Activated CD4-positive, alpha-beta T cell treated with anti-CD3 and anti-CD28 coated beads, Interleukin-2, amount 50 U/mL, for 24 hours (primary cell): ENCODE measurements around the gene EPN2.

Experiments
- DNase-seq, 2 donors: peaks; one replicate each; pipeline ENCODE4 v3.0.0-alpha.2; 2020; ENCODE audit warnings: low read depth in 1 of 2, low spot score in 1 of 2

The EPN2 gene

GRCh38 chr17:19309701-19310100 is 72.5 kb downstream of the EPN2 start:
- no peak for DNase-seq

DNA sequence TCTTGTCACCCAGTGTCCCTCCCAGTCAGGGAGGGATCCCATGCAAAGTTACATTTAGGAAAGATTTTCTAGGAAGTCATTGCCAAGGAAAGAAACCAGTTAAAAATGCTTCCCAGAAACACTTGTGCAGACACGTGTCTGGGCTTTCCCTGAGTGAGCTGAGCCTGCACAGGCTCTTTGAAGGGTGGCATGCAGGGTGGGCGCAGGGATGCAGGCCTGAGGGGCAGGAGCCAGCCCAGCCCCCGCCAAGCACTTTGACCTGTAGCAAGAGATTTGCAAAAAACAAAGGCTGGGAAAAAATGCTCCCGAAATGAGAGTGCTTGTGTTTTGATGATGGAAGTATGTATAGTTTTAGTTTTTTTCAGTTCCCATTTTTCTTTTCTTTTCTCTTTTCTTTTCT is 73.0 kb downstream of the EPN2 start:
- no peak for DNase-seq

GRCh38 chr17:19311016-19311415 is 73.8 kb downstream of the EPN2 start:
- no peak for DNase-seq

GRCh38 chr17:19311421-19312215 is 74.5 kb downstream of the EPN2 start:
- no peak for DNase-seq

- DNase-seq: no peak
Observed at GRCh38 chr17:19312406-19312805, 75.2 kb downstream of the EPN2 start.

DNA sequence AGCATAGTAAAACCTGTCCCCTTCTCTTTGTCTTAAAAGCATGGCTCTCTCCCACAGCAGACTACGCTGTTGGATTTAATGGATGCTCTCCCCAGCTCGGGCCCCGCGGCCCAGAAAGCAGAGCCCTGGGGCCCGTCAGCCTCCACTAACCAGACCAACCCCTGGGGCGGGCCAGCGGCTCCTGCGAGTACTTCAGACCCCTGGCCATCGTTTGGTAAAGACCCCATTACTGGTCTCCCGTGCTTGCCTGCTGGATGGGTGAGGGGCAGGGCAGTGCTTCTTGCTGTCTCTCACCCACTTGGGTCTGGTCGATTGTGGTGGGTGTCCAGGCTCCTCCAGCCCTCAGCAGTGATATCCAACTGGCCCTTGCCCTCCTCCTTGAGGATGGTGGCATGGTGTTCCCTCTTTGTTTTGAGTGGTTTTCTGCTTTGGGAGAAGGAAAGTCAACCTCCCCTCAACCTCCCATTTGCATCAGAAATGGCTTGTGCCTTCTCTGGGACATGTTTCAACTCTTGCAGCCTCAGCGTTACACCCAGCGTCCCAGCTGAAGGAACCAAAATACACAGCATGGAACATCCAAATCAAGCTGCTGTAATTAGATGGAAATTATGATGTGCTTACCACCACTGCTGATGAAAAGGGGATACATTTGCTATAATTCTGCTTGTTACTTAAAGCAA is 76.0 kb downstream of the EPN2 start:
- no peak for DNase-seq

- DNase-seq: no peak
Observed at GRCh38 chr17:19313746-19314651, 76.8 kb downstream of the EPN2 start.

- DNase-seq: no peak
Observed at GRCh38 chr17:19315104-19315503, 77.9 kb downstream of the EPN2 start.

DNA sequence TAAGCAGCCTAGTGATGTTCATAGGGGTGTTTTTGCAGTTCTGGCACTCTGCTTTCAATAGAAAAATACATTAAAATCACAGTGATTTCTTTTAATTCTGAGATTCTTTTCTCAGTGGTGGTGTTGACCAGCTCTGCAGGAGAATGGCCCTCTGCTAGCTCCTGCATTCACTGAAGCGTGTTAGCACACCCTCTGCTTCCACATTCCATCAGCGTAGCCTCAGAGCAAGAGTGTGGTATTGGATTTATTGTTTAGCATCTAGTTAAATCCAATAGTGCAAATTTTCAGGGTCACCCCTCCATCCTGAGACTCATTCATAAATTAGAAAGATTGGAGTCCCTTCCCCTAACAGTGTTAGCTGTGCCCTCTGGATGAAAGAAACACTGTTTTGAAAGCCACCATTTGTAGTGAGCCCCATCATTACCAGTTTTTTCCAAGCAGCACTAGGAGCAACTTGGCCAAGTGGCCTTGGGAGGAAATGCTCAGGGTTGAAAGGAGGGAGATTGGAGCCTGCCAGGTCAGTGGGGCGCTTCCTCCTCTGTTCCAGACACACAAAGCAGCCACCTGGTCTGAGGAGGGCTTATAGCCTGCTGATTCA is 79.7 kb downstream of the EPN2 start:
- no peak for DNase-seq

DNA sequence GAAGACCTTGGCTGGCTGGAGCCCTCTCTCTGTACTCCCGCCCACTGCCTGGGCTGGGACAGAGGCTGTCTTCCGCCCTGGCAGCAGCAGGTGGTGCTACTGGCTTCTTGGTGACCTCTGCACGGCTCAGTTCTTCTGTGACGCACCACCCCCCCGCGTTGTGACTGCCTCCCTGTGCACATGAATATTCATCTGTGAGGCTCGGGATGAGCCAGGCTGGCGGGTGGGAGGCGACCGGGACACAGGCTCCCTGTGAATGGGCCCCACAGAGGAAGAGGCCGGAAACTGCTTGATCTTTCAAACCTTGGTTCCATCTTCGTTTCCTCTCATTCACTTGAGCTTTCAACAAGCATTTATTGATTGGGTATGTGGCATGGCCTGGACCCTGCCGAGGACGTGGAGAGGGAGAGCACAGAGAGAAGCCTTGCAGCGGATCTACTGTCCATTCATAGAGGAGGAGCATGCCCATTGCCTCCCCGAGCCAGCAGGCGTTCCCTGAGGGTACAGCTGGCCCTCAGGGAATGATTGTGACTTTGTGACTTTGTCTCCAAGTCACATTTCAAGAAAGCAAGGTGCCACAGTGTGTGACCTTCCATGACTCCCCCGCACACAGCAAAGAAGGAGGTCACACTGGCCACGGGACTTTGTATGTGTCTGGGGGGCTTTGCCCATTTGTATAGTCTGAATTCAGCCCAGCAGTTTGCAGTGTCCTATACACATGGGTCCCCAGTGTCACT is 80.4 kb downstream of the EPN2 start:
- no peak for DNase-seq

- no peak for DNase-seq
Observed at GRCh38 chr17:19318611-19319010, 81.4 kb downstream of the EPN2 start.

DNA sequence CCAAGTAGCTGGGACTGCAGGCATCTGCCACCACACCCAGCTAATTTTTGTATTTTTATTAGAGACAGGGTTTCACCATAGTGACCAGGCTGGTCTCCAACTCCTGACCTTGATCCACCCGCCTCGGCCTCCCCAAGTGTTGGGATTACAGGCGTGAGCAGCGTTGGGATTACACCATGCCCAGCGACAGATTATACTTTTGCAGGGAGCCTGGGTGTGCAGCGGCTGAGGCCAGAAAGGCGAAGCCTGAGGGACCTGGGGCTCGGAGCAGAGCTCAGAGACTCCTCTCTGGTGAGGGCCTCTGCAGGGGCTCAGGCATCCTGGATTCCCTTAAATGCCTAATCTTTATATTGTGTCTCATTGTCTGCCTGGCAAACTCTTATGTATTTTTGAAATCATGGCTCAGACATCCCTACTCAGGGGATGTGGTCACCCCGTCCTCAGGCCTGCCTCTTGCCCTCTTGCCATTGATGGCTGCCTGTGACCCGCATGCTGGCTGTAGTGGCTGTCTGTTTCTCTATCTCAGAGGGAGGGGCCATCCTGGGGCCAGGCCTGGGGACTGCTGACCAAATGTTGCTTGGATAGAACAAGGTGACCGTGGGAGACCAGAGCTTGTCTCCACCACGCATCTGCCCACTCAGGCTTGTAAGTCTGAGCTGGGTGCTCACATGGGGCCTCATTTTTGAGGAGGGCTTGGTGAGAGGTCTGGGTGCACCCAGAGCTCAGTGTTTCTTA is 82.8 kb downstream of the EPN2 start:
- DNase-seq: no peak

- DNase-seq: no peak
Observed at GRCh38 chr17:19320876-19321275, 83.7 kb downstream of the EPN2 start.

DNA sequence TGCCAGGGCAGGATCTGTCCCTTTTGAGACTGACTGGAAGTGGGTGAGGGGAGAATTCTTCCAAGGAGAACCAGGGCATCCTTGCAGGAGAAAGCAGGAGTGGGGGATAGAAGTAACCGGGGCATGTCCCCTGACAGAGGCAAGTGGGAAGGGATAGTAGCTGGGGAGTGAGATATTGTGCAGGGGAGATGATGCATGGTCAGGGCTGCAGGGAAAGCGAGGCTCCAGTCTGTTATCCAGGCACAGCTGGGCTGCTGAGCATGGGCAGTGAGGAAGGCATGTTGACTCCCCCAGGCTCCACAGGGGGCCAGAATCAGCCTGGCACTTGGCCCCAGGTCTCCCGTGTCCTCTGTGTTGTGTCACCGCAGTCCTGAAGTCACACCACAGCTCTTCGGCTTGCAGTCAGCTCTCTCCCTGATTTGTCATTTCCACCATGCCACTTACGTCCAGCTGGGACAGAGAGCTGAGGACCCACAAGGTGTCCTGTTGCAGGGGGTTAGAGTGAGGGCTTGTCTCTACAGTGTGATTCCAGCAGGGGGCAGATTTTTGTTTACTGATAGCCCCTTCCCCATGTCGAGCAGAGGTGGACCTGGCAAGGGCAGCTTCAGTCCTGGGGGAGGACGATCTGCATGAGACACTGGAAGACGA is 84.4 kb downstream of the EPN2 start:
- no peak for DNase-seq

GRCh38 chr17:19322129-19322505 is 85.0 kb downstream of the EPN2 start:
- no peak for DNase-seq

DNA sequence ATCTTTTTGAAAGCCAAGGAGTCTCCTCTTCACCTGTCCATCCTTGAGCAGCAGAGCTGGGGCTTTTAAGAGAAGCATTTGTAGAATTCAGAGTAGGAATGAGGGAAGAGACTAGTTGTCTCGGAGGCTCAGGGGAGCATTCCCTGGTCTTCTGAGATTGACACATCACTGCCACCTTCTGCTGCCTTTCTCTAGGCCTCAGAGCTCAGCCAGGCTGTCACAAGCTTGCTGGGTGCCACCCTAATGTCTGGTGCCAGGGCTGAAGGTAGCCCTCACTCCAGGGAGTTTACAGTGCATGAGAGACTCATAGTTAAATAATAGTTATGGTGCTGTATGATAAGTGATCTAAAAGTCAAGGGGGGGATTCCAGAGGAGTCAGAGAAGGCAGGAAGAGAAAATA is 85.7 kb downstream of the EPN2 start:
- DNase-seq: no peak

GRCh38 chr17:19325542-19325941 is 88.4 kb downstream of the EPN2 start:
- no peak for DNase-seq

DNA sequence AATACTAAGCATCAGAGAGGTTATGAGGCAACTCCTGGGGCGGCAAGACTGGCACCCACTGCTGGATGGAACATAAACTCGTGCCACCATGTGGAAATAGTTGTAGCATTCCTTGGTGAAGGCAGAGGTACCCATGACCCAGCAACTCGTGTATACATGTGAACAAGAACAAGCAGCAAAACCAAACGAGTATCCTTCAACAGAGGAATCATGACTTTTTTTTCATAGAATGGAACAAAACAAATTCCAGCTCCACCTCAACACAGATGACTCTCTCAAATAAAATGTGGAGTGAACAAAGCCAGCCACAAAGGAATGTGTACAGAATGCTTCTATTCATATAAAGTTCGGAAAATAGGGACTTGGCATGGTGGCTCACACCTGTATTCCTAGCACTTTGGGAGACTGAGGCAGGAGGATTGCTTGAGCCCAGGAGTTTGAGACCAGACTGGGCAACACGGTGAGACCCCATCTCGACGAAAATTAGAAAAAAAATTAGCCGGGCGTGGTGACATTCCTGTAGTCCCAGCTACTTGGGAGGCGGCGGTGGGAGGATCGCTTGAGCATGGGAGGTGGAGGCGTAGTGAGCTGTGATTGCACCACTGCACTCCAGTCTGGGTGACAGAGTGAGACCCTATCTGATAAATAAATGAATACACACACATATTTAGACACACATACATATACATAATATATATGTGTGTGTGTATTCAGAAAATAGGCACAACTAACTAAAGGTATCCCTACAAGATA is 90.0 kb downstream of the EPN2 start:
- DNase-seq: no peak
